HG02938 (cell line): Measurements from ENCODE around the gene ITIH4.

Experiments
- ATAC-seq: cut with Tn5 transposase; IDR thresholded peaks from one replicate; pipeline ENCODE4 v1.9.1; 2021; ENCODE audit warnings: mild to moderate bottlenecking, moderate library complexity; ENCODE audit not compliant: unreplicated experiment

Gene ITIH4

GRCh38 chr3:52849656-52850055 is 19.2 kb upstream of the ITIH4 start:
- no peak for ATAC-seq

GRCh38 chr3:52848617-52849016 is 18.1 kb upstream of the ITIH4 start:
- no peak for ATAC-seq

- no peak for ATAC-seq
These were observed 17.3 kb upstream of the ITIH4 start for GRCh38 chr3:52847726-52848125.

GRCh38 chr3:52847241-52847640 is 16.8 kb upstream of the ITIH4 start:
- ATAC-seq, result no peak

- ATAC-seq, result no peak
These were observed 16.0 kb upstream of the ITIH4 start for GRCh38 chr3:52846432-52846965.

GRCh38 chr3:52845691-52846431 is 15.4 kb upstream of the ITIH4 start:
- no peak for ATAC-seq

- no peak for ATAC-seq
These were observed 14.7 kb upstream of the ITIH4 start for GRCh38 chr3:52845157-52845556.

GRCh38 chr3:52844290-52844975 is 14.0 kb upstream of the ITIH4 start:
- ATAC-seq, result no peak

- ATAC-seq, result no peak
These were observed 13.4 kb upstream of the ITIH4 start for GRCh38 chr3:52843881-52844280.

GRCh38 chr3:52843108-52843865 is 12.8 kb upstream of the ITIH4 start:
- no peak for ATAC-seq

GRCh38 chr3:52842424-52842823 is 12.0 kb upstream of the ITIH4 start:
- no peak for ATAC-seq

- no peak for ATAC-seq
These were observed 11.5 kb upstream of the ITIH4 start for GRCh38 chr3:52841981-52842340.

- no peak for ATAC-seq
These were observed 10.9 kb upstream of the ITIH4 start for GRCh38 chr3:52841211-52841980.

GRCh38 chr3:52839892-52840545 is 9.5 kb upstream of the ITIH4 start:
- ATAC-seq, result no peak

- ATAC-seq, result no peak
These were observed 8.8 kb upstream of the ITIH4 start for GRCh38 chr3:52839268-52839575.

GRCh38 chr3:52838561-52839267 is 8.2 kb upstream of the ITIH4 start:
- ATAC-seq, result no peak

GRCh38 chr3:52836986-52837385 is 6.5 kb upstream of the ITIH4 start:
- ATAC-seq, result no peak

- ATAC-seq, result no peak
These were observed 6.0 kb upstream of the ITIH4 start for GRCh38 chr3:52836471-52836845.

GRCh38 chr3:52835766-52836470 is 5.4 kb upstream of the ITIH4 start:
- no peak for ATAC-seq
